ENCODE measurements around the gene CTPS2. TPM values are rescaled to one million over a fixed set of nuclear protein-coding genes. Genes with fewer than 3 reads are reported as not detected.

The CTPS2 gene
- total RNA-seq, 1 donor from 2014 or later, result 116 TPM

DNA sequence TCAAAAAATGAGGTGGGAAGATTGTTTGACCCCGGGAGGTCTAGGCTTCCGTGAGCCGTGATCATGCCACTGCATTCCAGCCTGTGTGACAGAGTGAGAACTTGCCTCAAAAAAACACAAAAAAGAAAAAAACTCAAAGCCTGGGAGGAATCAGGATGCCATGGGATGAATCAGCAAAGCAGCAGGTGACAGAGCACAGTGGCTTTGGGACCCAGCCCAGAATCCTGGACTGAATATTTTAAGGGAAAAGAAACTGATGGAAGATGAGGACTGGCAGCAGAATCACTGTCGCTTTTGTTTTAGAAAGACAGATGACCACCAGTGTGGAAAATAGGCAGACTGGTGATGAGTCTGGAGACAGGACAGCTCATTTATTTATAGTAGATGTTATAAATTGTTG lies 45.9 kb downstream of the CTPS2 start:
- Histone ChIP-seq H3K9me3 (ENCODE audit: low read depth) (no peaks in the 10 kb centered on the region), H3K9ac (no peak overlapping the region), H3K79me2 (ENCODE audit: low read depth) (no peaks in the 10 kb centered on the region), H4K20me1 (ENCODE audit: low read depth) (no peaks in the 10 kb centered on the region), H3K27me3 (no peaks in the 10 kb centered on the region), H3F3A (ENCODE audit: low read depth) (peaks cover 7% of the 10 kb centered on the region), H3K4me2 (no peak overlapping the region), H3K27ac (no peak overlapping the region), H3K36me3 (peaks cover 7% of the 10 kb centered on the region), H2AFZ (replicated peaks) (no peak overlapping the region), H3K4me3 (no peak overlapping the region), H3K4me1 (no peaks in the 10 kb centered on the region)
- Mint-ChIP-seq H3K9me3 (no peaks in the 10 kb centered on the region), H3K36me3 (peaks cover 45% of the 10 kb centered on the region), H3K4me3 (no peak overlapping the region), H3K27ac (no peak overlapping the region), H3K27me3 (ENCODE audit: insufficient read depth, low read depth) (peaks cover 4% of the 10 kb centered on the region), H3K4me1 (peaks cover 15% of the 10 kb centered on the region)
- TF ChIP-seq, protein P1, sequence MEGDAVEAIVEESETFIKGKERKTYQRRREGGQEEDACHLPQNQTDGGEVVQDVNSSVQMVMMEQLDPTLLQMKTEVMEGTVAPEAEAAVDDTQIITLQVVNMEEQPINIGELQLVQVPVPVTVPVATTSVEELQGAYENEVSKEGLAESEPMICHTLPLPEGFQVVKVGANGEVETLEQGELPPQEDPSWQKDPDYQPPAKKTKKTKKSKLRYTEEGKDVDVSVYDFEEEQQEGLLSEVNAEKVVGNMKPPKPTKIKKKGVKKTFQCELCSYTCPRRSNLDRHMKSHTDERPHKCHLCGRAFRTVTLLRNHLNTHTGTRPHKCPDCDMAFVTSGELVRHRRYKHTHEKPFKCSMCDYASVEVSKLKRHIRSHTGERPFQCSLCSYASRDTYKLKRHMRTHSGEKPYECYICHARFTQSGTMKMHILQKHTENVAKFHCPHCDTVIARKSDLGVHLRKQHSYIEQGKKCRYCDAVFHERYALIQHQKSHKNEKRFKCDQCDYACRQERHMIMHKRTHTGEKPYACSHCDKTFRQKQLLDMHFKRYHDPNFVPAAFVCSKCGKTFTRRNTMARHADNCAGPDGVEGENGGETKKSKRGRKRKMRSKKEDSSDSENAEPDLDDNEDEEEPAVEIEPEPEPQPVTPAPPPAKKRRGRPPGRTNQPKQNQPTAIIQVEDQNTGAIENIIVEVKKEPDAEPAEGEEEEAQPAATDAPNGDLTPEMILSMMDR (IDR thresholded peaks at IDR 0.05), result no peak
- TF ChIP-seq EZH2phosphoT487 (IDR thresholded peaks at IDR 0.05) (no peak), EZH2 (IDR thresholded peaks at IDR 0.05) (no peak)
- DNase-seq (ENCODE audit: low spot score), result peak; percentile 7

- no peak for DNase-seq (ENCODE audit: low spot score)
- Mint-ChIP-seq H3K4me1 (peaks cover 15% of the 10 kb centered on the region), H3K9me3 (no peaks in the 10 kb centered on the region), H3K4me3 (no peak overlapping the region), H3K27ac (no peak overlapping the region), H3K36me3 (peaks cover 43% of the 10 kb centered on the region), H3K27me3 (ENCODE audit: insufficient read depth, low read depth) (peaks cover 4% of the 10 kb centered on the region)
- H3K4me1 ChIP-seq, result no peaks in the 10 kb centered on the region
- no peak overlapping the region for H3K27ac ChIP-seq
- H3K4me3 ChIP-seq, result no peak overlapping the region
- peaks cover 7% of the 10 kb centered on the region for H3F3A ChIP-seq (ENCODE audit: low read depth)
- H3K9ac ChIP-seq, result no peak overlapping the region
- H3K79me2 ChIP-seq (ENCODE audit: low read depth), result no peaks in the 10 kb centered on the region
- no peaks in the 10 kb centered on the region for H4K20me1 ChIP-seq (ENCODE audit: low read depth)
- H3K36me3 ChIP-seq, result peaks cover 10% of the 10 kb centered on the region
- H2AFZ ChIP-seq (replicated peaks), result no peak overlapping the region
- TF ChIP-seq EZH2phosphoT487 (IDR thresholded peaks at IDR 0.05), result no peak
- TF ChIP-seq, protein P1 (IDR thresholded peaks at IDR 0.05), result no peak
- TF ChIP-seq EZH2 (IDR thresholded peaks at IDR 0.05), result no peak
- no peak overlapping the region for H3K4me2 ChIP-seq
- no peaks in the 10 kb centered on the region for H3K9me3 ChIP-seq (ENCODE audit: low read depth)
- no peaks in the 10 kb centered on the region for H3K27me3 ChIP-seq
Measured at GRCh38 chrX:16665089-16665488, 47.4 kb downstream of the CTPS2 start.

DNA sequence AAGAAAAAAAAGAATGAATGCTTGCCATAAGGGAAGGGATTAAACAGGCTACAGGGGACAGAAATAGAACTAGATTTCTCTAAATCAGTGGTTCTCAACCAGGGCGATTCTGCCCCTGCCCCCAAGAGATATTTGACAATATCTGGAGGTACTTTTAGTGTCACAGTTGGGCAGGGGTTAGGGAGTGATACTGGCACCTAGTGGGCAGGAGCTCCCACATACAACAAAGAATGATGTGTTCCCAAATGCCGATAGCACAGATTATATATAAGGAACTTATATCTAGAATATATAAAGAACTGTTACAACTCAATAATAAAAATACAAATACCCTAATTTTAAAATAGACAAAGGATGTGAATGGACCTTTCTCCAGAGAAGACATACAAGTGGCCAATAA lies 47.8 kb downstream of the CTPS2 start:
- Histone ChIP-seq H3F3A (ENCODE audit: low read depth) (peaks cover 7% of the 10 kb centered on the region), H4K20me1 (ENCODE audit: low read depth) (no peaks in the 10 kb centered on the region), H3K4me2 (no peak overlapping the region), H3K9me3 (ENCODE audit: low read depth) (no peaks in the 10 kb centered on the region), H3K36me3 (peaks cover 10% of the 10 kb centered on the region), H3K27me3 (no peaks in the 10 kb centered on the region), H3K27ac (no peak overlapping the region), H3K4me3 (no peak overlapping the region), H3K4me1 (no peaks in the 10 kb centered on the region), H3K9ac (no peak overlapping the region), H3K79me2 (ENCODE audit: low read depth) (no peaks in the 10 kb centered on the region), H2AFZ (replicated peaks) (no peak overlapping the region)
- Mint-ChIP-seq H3K4me3 (no peak overlapping the region), H3K9me3 (no peaks in the 10 kb centered on the region), H3K27me3 (ENCODE audit: insufficient read depth, low read depth) (peaks cover 2% of the 10 kb centered on the region), H3K4me1 (peaks cover 15% of the 10 kb centered on the region), H3K27ac (no peak overlapping the region), H3K36me3 (peaks cover 46% of the 10 kb centered on the region)
- no peak for TF ChIP-seq EZH2 (IDR thresholded peaks at IDR 0.05)
- TF ChIP-seq, protein P1 (IDR thresholded peaks at IDR 0.05), result peak; percentile 31
- DNase-seq (ENCODE audit: low spot score), result no peak

Data from neural progenitor cell (in vitro differentiated cells).